SK-N-DZ (cell line): Measurements from ENCODE around the gene ADCK2.

Experiments
- DNase-seq: peaks from one replicate; pipeline ENCODE4 v3.0.0-alpha.2; 2015; ENCODE audit warnings: low spot score
- small RNA-seq, 2 experiments: library from RNA; depleted of rRNA; stranded (forward); fragments of <200 nt; gene quantifications; one replicate each; pipeline ENCODE3, GENCODE V24; 2014

ADCK2 gene

GRCh38 chr7:140744005-140744404 lies 71.3 kb downstream of the ADCK2 start:
- no peak for DNase-seq

Small RNA genes lying within 50 kb of the gene (small RNA-seq; reads per million reads assigned to genes)
- gene RN7SL771P, result 0 reads per million in 2 experiments
